ENCODE measurements around the gene GPC6.

The GPC6 gene

GRCh38 chr13:93283255-93283654, 56.6 kb downstream of the GPC6 start (continued):
- TF ChIP-seq, protein P1, sequence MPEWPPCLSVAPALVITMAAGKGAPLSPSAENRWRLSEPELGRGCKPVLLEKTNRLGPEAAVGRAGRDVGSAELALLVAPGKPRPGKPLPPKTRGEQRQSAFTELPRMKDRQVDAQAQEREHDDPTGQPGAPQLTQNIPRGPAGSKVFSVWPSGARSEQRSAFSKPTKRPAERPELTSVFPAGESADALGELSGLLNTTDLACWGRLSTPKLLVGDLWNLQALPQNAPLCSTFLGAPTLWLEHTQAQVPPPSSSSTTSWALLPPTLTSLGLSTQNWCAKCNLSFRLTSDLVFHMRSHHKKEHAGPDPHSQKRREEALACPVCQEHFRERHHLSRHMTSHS (tag by site-specific recombination; IDR thresholded peaks at IDR 0.05): no peak
- TF ChIP-seq ZNF501 (tag by site-specific recombination; IDR thresholded peaks at IDR 0.05) (no peak), ZNF354C (tag by site-specific recombination; IDR thresholded peaks at IDR 0.05; ENCODE audit: borderline replicate concordance, low read depth) (no peak), SALL2 (tag by site-specific recombination; IDR thresholded peaks at IDR 0.05; ENCODE audit: borderline replicate concordance) (no peak)

- CTCF ChIA-PET: no interaction called here
- POLR2A ChIA-PET: no interaction called here
- Histone ChIP-seq H3K27ac (ENCODE audit: extremely low read depth, low read depth, low read length) (no peak overlapping the region), H3K4me1 (ENCODE audit: control insufficient read depth, insufficient read depth, low read length) (no peaks in the 10 kb centered on the region), H3K9me3 (ENCODE audit: control insufficient read depth, insufficient read depth, low read depth, low read length) (no peaks in the 10 kb centered on the region), H3K4me3 (ENCODE audit: low read depth, low read length) (no peak overlapping the region), H3K36me3 (ENCODE audit: control insufficient read depth in 2 of 2, insufficient read depth in 1 of 2, low read length in 2 of 2) (no peaks in the 10 kb centered on the region)
- no peak for TF ChIP-seq ZNF398 (tag by site-specific recombination; IDR thresholded peaks at IDR 0.05)
- no peak for TF ChIP-seq ZNF501 (tag by site-specific recombination; IDR thresholded peaks at IDR 0.05)
- peak; percentile 40 for TF ChIP-seq PRDM6 (tag by site-specific recombination; IDR thresholded peaks at IDR 0.05)
Observed at GRCh38 chr13:93284064-93284463, 57.5 kb downstream of the GPC6 start.

GRCh38 chr13:93286047-93286446, 59.4 kb downstream of the GPC6 start:
- ChIA-PET CTCF (interaction anchor here (1.2 kb wide), 1 partner anchor 52 kb away, joined by 3 read pairs; no protein-coding TSS in a partner anchor), POLR2A (no interaction called here)
- H3K36me3 ChIP-seq (ENCODE audit: control insufficient read depth in 2 of 2, insufficient read depth in 1 of 2, low read length in 2 of 2): no peaks in the 10 kb centered on the region
- no peaks in the 10 kb centered on the region for H3K4me1 ChIP-seq (ENCODE audit: control insufficient read depth, insufficient read depth, low read length)
- no peak overlapping the region for H3K4me3 ChIP-seq (ENCODE audit: low read depth, low read length)
- H3K27ac ChIP-seq (ENCODE audit: extremely low read depth, low read depth, low read length): no peak overlapping the region
- TF ChIP-seq MZF1 (tag by site-specific recombination; IDR thresholded peaks at IDR 0.05; ENCODE audit: borderline replicate concordance) (peak; percentile 79; the same call in 1 of the 2 replicates), PRDM4 (tag by site-specific recombination; IDR thresholded peaks at IDR 0.05) (no peak)
- no peaks in the 10 kb centered on the region for H3K9me3 ChIP-seq (ENCODE audit: control insufficient read depth, insufficient read depth, low read depth, low read length)

DNA sequence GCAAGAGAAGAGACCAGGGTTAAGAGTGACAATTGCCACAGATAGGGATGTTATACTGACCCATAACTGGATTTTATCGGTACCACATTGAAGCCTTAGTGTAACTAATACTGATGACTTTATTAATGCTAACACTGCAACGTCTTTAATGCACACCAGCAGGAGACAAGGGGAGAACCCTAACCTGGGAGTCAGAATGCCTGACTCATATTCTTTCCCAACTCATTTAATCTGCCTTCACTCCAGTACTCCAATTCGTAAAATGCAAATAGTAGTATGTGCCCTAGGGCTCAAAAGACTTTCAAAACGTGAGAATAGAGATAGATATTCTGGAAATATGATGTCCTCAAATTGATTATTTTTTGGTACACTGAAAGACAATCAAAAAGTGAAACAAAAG, 62.4 kb downstream of the GPC6 start:
- Histone ChIP-seq H3K36me3 (ENCODE audit: control insufficient read depth in 2 of 2, insufficient read depth in 1 of 2, low read length in 2 of 2) (no peaks in the 10 kb centered on the region), H3K9me3 (ENCODE audit: control insufficient read depth, insufficient read depth, low read depth, low read length) (no peaks in the 10 kb centered on the region), H3K4me3 (ENCODE audit: low read depth, low read length) (no peak overlapping the region), H3K4me1 (ENCODE audit: control insufficient read depth, insufficient read depth, low read length) (no peaks in the 10 kb centered on the region), H3K27ac (ENCODE audit: extremely low read depth, low read depth, low read length) (no peak overlapping the region)
- no peak for TF ChIP-seq ZNF518A (tag by site-specific recombination; conservative IDR thresholded peaks at IDR 0.05; ENCODE audit: low read depth)
- peak; percentile 46; the same call in 1 of the 2 replicates for TF ChIP-seq ZBTB20 (tag by site-specific recombination; IDR thresholded peaks at IDR 0.05)
- CTCF ChIA-PET: no interaction called here
- POLR2A ChIA-PET: no interaction called here
